ENCODE measurements around the gene FZR1. TPM values are rescaled to one million over a fixed set of nuclear protein-coding genes. Genes with fewer than 3 reads are reported as not detected.

The FZR1 gene
- total and polyA plus RNA-seq, 2 of the 8 experiments (the other 6 are each of a cell fraction or from before 2014, with no cell fraction given): 21.6 to 35.5 TPM

DNA sequence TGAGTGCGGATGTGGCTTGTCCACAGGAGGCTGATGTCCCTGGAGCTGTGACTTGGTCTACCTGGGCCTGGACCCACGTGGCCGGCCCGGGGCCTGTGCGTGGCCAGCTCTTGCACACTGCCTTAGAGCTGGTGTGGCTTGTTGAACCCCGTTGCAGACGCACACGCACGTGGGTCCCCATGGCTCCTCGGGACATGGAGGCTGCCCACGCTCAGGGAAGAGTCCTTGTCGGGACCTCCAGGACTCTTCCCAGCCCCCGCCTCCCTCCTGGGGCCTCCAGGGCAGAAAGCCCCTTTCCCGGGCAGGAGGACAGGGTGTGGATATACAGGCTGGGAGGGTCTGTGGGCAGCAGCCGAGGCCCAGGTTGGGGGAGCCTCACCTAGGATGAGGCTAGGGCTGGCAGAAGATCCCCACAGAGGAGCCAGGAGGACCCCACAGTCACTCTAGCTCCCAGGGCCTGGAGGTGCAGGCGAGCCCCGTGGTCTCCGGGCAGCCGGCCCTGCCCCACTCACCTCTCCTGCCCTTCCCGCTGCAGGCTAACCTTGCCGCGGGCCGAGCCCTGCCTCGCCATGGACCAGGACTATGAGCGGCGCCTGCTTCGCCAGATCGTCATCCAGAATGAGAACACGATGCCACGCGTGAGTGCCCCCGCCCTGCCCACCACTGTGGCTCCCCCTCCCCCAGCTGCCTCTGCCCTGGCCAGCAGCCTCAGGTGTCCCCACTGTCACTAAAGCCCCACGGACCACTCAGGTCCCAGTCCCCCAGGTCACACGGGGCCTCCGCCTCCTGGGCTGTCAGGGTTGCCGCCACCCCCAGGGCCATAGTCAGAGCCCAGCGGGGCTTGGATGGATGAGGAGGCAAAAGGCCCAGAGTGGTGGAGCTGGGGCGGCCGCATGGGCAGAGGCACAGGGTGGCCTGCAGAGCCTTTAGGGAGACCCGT, 16.6 kb downstream of the FZR1 start:
- no peak overlapping the region for H4K5ac ChIP-seq (ENCODE audit: insufficient read length, low read depth, low read length)
- TF ChIP-seq SIN3A (conservative IDR thresholded peaks at IDR 0.05 in 1 of 2, IDR thresholded peaks at IDR 0.05 in 1 of 2; ENCODE audit: low read depth in 1 of 2, low read length in 2 of 2): no peak
- TF ChIP-seq RNF2 (IDR thresholded peaks at IDR 0.05; ENCODE audit: borderline replicate concordance, low read depth, low read length, missing control alignments, poor library complexity, severe bottlenecking): no peak
- TF ChIP-seq, protein P1, sequence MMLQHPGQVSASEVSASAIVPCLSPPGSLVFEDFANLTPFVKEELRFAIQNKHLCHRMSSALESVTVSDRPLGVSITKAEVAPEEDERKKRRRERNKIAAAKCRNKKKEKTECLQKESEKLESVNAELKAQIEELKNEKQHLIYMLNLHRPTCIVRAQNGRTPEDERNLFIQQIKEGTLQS (IDR thresholded peaks at IDR 0.05; ENCODE audit: insufficient read depth, low read depth, low read length): no peak
- no peak for TF ChIP-seq TCF12 (IDR thresholded peaks at IDR 0.05; ENCODE audit: low read depth, low read length)
- TF ChIP-seq EP300 (IDR thresholded peaks at IDR 0.05; ENCODE audit: borderline replicate concordance in 1 of 2, low read depth in 2 of 2, low read length in 2 of 2): no peak
- TF ChIP-seq ZNF274 (IDR thresholded peaks at IDR 0.05; ENCODE audit: borderline replicate concordance, extremely low read depth, low read length): no peak
- no peak for TF ChIP-seq MAFK (IDR thresholded peaks at IDR 0.05; ENCODE audit: low read depth, low read length)
- TF ChIP-seq CREB1 (IDR thresholded peaks at IDR 0.05): no peak
- TF ChIP-seq SRF (IDR thresholded peaks at IDR 0.05; ENCODE audit: low read depth, low read length): no peak
- H4K91ac ChIP-seq (replicated peaks; ENCODE audit: insufficient read length, low read length): no peak overlapping the region
- POLR2A ChIA-PET (ENCODE audit: partially characterized antibody): interaction anchor here (1.0 kb wide), 1 partner anchor 9 kb away, joined by 4 read pairs; no protein-coding TSS in a partner anchor
- H3K4me2 ChIP-seq (ENCODE audit: insufficient read depth in 1 of 2, low read depth in 2 of 2, low read length in 2 of 2): no peak overlapping the region
- no peaks in the 10 kb centered on the region for H3K27me3 ChIP-seq (replicated peaks in 1 of 4; ENCODE audit: control insufficient read depth in 3 of 4, extremely low read depth in 1 of 4, insufficient read depth in 3 of 4, low read length in 3 of 4)
- peaks cover 0 to 10% (median 2%) of the 10 kb centered on the region in 4 experiments; a peak in 4 of 8 replicates for H3K36me3 ChIP-seq (ENCODE audit: control insufficient read depth in 2 of 4, insufficient read depth in 4 of 4, low read length in 3 of 4)
- H3K23ac ChIP-seq (ENCODE audit: insufficient read length): no peak overlapping the region
- peaks cover 0 to 13% of the 10 kb centered on the region in 2 experiments for H4K20me1 ChIP-seq (replicated peaks in 1 of 2; ENCODE audit: control insufficient read depth in 1 of 2, insufficient read depth in 2 of 2, low read length in 2 of 2)
- H3K56ac ChIP-seq (replicated peaks; ENCODE audit: insufficient read length, low read depth, low read length): no peak overlapping the region
- no peak overlapping the region for H3K27ac ChIP-seq (ENCODE audit: low read depth, low read length)
- no peak overlapping the region for H3K18ac ChIP-seq (ENCODE audit: extremely low read depth, low read length)
- no peaks in the 10 kb centered on the region for H3K23me2 ChIP-seq (ENCODE audit: low read depth, low read length)
- H2BK12ac ChIP-seq (ENCODE audit: low read depth, low read length): no peak overlapping the region
- DNase-seq (ENCODE audit: low read depth in 1 of 2, low spot score in 2 of 2): no peak
- no peak overlapping the region for H2BK120ac ChIP-seq (replicated peaks; ENCODE audit: low read depth, low read length)
- peaks cover 0 to 25% (median 17%) of the 10 kb centered on the region in 4 experiments; a peak in 6 of 7 replicates for H3K4me1 ChIP-seq (replicated peaks in 1 of 4; ENCODE audit: control insufficient read depth in 3 of 4, insufficient read depth in 4 of 4, low read length in 3 of 4)
- no peak overlapping the region for H2BK20ac ChIP-seq (ENCODE audit: low read length)
- H4K8ac ChIP-seq (ENCODE audit: extremely low read depth, insufficient read depth, low read length): no peak overlapping the region; the same call in 1 of the 2 replicates
- no peaks in the 10 kb centered on the region for H3K9me3 ChIP-seq (ENCODE audit: insufficient read depth in 2 of 2, low read depth in 1 of 2, low read length in 1 of 2)
- CTCF ChIA-PET (ENCODE audit: partially characterized antibody): interaction anchor here (0.5 to 4.7 kb wide), 7 partner anchors 9 to 174 kb away, joined by 3 to 15 read pairs (median 5); partner anchors contain the start of gene TEKTIP1
- no peak overlapping the region for H2BK15ac ChIP-seq (ENCODE audit: low read length)
- H3K14ac ChIP-seq (ENCODE audit: insufficient read length): no peak overlapping the region
- H2BK5ac ChIP-seq (ENCODE audit: low read depth, low read length): no peak overlapping the region; the same call in 1 of the 2 replicates
- H3K79me2 ChIP-seq (ENCODE audit: control insufficient read depth in 1 of 2, insufficient read depth in 2 of 2, low read length in 2 of 2): peaks cover 0 to 31% of the 10 kb centered on the region in 2 experiments; a peak in 3 of 4 replicates
- no peak overlapping the region for H3K4me3 ChIP-seq (ENCODE audit: extremely low read depth in 1 of 4, insufficient read depth in 2 of 4, low read depth in 3 of 4, low read length in 4 of 4)
- no peak overlapping the region for H3K9ac ChIP-seq (replicated peaks in 1 of 4; ENCODE audit: extremely low read depth in 1 of 4, low read depth in 3 of 4, low read length in 3 of 4)
- no peaks in the 10 kb centered on the region; the same call in 1 of the 2 replicates for H3K79me1 ChIP-seq (ENCODE audit: low read depth, low read length)
- H2AFZ ChIP-seq (ENCODE audit: low read length): no peak overlapping the region
- H2AK5ac ChIP-seq (ENCODE audit: low read depth, low read length): no peak overlapping the region
- H3K4ac ChIP-seq (replicated peaks; ENCODE audit: insufficient read length, low read depth, low read length): no peak overlapping the region
- WGBS, 2 experiments (ENCODE audit: extremely low coverage in 1 of 2, insufficient coverage in 1 of 2, insufficient read length in 1 of 2, insufficient replicate concordance in 2 of 2, low coverage in 1 of 2, low lambda C conversion rate in 2 of 2, missing lambda C conversion rate in 1 of 2): 94% methylated on average over 35 of the region's 40 CpGs; no CpG with 5 or more reads in 1 of the 2 experiments
- FAIRE-seq: no peak
